ENCODE results near the gene TRIP10.
"Not testable (repeated sequence)": the region's sequence is repeated elsewhere in the genome, so short reads cannot be mapped to it uniquely, and the experiment has no call there.

The TRIP10 gene, protein sequence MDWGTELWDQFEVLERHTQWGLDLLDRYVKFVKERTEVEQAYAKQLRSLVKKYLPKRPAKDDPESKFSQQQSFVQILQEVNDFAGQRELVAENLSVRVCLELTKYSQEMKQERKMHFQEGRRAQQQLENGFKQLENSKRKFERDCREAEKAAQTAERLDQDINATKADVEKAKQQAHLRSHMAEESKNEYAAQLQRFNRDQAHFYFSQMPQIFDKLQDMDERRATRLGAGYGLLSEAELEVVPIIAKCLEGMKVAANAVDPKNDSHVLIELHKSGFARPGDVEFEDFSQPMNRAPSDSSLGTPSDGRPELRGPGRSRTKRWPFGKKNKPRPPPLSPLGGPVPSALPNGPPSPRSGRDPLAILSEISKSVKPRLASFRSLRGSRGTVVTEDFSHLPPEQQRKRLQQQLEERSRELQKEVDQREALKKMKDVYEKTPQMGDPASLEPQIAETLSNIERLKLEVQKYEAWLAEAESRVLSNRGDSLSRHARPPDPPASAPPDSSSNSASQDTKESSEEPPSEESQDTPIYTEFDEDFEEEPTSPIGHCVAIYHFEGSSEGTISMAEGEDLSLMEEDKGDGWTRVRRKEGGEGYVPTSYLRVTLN

DNA sequence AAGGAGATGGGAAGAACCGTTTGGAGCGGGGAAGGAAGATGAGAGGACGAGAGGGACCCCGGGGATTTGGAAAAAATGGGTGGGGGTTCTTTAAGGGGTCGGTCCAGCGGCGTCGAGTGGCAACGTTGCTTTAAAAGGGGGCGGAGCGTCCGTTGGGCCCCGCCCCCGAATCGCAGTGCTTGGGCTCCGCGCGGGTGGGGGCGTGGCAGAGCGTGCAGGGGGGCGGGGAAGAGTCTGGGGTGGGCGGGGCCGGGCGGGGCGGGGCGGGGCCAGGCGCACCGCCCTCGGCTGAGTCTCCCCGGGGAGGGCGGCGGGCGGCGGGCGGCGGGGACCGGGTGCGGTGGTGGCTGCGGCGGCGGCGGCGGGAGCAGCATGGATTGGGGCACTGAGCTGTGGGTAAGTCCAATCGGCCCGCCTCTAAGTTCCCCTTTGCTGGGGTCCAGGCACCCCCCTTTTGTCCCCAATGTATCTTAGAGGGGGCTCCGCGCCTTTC, at the start of gene TRIP10:
TRIP10 (plus strand) TSS at position 291 of the 493 bp plus-strand sequence; CDS start at position 373, 82 bp downstream.
- DNase-seq = no peak

DNA sequence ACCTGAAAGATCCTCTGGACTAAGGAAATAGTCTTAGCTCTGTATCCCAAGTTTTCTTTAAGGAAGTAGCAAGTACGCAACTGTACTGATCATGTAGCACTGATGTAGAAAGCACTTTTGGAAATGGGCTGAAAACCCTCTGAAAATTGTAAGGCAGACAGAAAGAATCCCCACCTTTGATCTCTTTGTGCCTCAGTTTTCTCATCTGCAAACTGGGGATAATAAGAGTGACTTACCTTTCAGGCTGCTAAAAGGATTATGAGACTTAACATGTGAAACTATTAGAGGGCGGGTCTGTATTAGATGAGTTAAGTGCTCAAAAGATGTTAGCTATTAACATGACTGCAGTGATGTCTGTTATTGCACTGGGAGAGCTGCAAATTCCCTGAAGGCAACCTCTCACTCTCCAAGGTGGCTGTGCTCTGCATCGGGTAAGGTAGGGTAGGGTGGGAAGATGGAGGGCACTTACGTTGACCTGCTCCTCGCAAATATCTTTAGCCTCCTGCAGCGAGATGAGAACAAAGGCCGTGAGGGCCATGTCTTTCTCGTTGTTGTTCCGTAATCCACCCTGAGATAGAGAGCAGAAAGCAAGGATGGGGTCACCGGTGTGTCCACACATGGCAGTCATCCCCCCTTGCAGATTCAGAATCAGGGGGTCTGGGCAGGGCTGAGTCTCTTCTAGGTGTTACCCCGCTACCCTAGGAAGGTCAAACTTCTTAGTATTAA, 49.2 kb upstream of the TRIP10 start:
- DNase-seq = no peak

DNA sequence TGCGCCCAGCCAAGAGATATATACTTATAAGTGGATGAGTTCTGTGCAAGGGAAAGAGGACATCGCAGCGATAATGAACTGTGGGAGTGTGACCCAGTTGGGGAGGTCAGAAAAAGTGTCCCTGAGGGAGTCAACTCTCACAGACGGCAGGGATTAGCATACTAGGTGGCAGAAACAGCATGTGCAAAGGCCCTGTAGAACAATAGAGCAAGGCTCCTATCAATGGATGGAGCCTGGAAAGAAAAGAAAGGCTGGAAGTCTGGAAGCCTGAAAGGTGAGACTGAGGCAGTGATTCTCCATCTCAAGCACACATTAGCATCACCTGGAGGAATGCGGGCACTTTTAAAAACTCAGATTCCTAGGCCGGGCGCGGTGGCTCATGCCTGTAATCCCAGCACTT, 48.1 kb upstream of the TRIP10 start:
- DNase-seq = no peak

DNA sequence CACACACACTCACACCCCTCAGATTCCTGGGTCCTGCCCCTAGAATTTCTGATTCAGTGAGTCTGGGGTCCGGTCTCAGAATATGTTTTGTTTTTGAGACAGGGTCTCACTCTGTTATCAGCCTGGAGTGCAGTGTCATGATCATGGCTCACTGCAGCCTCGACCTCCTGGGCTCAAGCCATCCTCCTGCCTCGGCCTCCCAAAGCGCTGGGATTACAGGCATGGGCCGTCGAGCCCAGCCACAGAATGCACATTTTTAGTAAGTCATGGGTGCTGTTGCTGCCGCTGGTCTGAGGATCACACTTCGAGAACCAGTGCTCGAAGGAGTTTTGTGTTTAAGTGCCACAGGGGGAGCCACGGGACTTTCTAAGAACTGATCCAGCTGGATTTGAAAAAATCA, 47.5 kb upstream of the TRIP10 start:
- DNase-seq = no peak

- DNase-seq = no peak
These were observed 46.4 kb upstream of the TRIP10 start for GRCh38 chr19:6693056-6693471.

DNA sequence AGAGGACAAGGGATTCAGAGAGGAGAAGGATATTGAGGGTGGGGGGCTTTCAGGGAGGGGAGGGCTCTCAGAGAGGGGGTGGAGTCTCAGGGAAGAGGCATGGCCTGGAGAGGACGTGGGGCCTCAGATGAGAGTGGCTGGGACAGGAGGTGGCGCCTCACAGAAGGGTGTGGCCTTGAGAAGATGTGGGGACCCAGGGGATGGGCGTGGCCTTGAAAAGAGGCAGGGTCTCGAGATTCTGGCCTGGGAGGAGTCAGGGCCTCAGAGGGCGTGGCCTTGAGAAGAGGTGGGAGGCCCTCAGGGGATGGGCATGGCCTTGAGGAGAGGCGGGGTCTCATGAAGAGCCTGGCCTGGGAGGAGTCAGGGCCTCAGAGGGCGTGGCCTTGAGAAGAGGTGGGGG, 45.8 kb upstream of the TRIP10 start:
- no peak for DNase-seq

GRCh38 chr19:6694147-6694815, 45.2 kb upstream of the TRIP10 start:
- no peak for DNase-seq

DNA sequence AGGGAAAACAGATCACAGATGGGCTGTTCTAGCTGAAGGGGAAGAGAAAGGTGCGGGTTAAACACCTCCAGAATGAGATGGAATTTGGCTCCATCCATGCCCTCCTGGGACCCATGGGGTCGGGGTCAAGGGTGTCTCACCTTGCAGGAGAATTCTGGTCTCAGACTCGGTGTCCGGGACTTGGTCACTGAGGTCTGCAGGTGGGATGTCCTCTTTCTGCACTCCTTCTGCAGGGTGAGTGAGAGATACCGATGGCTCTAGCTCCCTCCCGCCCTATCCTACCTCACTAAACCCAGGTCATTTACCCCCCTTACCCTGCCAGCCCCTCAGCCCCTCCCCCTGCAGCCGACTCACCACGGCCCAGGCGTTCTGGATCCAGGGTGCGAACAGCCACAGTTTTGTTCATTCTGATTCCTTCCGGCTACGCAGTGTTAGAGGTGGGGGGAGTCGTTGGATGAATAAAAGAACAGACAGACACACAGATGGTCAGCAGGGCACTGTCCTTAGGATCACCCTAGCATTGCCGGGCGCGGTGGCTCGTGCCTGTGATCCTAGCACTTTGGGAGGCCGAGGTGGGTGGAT, 43.1 kb upstream of the TRIP10 start:
- DNase-seq = no peak

GRCh38 chr19:6697291-6697690, 42.2 kb upstream of the TRIP10 start:
- DNase-seq = no peak

DNA sequence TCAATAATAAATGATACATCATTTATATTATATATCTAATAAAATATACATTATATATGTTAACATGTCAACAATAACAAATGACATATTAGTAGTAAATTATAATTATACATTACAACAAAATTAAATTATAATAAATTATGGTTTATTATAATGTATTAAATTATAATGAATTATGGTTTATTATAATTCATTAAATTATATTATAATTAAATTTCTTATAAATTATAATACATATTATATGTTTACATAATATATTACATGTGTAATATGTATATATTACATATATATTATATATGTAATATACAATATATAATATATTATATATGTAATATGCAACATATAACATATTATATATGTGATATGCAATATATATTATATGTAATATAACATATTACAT, 39.5 kb upstream of the TRIP10 start:
- DNase-seq = no peak

- no peak for DNase-seq
These were observed 38.7 kb upstream of the TRIP10 start for GRCh38 chr19:6700586-6701316.

DNA sequence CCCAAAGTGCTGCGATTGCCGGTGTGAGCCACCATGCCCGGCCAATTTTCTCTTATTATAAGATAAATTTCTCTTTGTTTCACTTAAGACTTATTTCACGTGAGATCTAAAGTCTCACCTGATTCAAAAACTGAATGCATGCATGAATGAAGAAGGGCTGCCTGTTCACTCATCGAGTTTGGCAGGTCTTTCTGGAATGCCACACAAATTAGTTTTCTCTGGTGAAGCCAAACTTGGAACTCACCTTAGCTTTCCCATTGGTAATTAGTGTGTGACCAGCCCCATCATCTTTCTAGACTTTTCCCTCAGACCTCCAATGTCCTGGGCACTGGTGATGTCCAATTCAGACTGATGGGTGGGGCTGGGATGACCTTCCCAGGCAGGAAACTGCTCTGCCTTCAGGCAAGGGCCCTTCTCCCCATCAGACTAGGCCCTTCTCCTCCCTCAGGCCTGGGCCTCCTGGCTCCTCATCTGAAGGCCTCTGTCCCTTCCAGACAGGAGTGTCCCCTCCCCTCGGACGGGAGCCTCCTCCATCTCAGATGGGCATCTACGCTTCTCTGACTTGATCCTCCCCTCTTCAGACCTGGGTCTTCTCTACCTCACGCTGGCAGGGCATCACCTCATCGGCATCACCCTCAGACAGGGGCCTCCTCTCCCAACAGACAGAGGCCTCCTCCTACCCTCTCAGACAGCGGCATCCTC, 33.4 kb upstream of the TRIP10 start:
- no peak for DNase-seq

GRCh38 chr19:6706633-6706958, 32.9 kb upstream of the TRIP10 start:
- DNase-seq = no peak

GRCh38 chr19:6707011-6707657, 32.3 kb upstream of the TRIP10 start:
- DNase-seq = no peak

GRCh38 chr19:6707658-6708018, 31.8 kb upstream of the TRIP10 start:
- no peak for DNase-seq

DNA sequence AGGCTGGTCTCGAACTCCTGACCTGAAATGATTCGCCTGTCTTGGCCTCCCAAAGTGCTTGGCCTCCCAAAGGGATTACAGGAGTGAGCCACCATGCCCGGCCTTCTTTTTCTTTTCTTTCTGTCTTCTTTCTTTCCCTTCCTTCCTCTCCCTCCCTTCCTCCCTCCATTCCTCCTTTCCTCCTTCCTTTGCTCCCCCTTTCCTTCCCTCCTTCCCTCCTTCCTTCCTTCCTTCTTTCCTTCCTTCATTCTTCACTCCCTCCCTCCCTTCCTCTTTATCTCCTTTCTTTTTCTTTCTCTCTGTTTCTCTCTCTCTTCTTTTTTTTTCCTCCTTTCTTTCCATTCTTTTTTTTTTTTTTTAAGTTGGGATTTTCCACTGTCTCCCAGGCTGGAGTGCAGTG, 31.1 kb upstream of the TRIP10 start:
- no peak for DNase-seq

DNA sequence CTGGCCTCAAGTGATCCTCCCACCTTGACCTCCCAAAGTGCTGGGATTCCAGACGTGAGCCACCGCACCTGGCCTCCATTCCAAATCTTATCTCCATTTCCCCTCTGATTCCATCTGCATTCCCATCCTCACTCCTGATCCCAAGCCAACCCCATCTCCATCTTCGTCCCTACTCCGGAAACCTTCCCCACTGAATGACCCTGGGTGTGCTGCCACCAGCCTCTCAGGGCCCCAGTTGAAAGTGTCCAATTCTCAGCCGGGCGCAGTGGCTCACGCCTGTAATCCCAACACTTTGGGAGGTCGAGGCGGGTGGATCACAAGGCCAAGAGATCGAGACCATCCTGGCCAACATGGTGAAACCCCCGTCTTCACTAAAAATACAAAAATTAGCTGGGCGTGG, 30.6 kb upstream of the TRIP10 start:
- DNase-seq = not testable (repeated sequence)

DNA sequence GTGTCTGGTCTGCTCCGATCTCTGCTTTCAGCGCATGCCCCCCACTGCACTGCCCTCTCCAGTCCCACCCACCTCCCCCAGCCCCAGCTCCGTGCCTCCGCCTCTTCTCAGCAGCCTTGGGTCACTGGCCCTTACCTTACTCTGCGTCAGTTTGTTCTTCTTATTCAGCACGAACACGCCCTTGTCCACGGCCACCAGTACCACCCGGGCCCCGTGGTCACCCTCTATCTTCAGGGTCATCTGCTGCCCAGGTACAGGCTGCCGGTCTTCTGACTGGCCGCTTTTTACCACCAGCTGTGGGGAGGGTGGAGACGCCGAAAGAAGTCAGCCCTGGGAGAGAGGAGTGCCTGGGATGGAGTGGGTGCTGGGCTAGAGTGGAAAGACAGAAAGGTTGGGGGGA, 29.9 kb upstream of the TRIP10 start:
- no peak for DNase-seq

- no peak for DNase-seq
These were observed 29.0 kb upstream of the TRIP10 start for GRCh38 chr19:6710273-6711077.

DNA sequence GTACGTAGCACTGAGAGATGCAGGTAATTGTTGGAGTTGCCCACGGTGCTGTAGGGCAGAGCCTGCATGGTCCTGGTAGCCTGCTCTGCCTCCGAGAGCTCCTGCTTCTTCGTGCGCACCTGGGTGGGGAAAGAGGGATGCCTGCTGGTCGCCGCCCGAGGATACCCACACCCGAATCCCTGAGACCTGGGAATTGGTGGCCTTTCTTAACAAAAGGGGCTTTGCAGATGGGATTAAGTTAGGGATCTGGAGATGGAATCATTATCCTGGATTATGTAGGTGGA, 28.5 kb upstream of the TRIP10 start:
- DNase-seq = no peak

- no peak for DNase-seq
These were observed 27.9 kb upstream of the TRIP10 start for GRCh38 chr19:6711605-6712004.

Data from NCI-H1092 (cell line).